Activated T-helper 1 cell treated with anti-CD3 and anti-CD28 coated beads, Interleukin-2, amount 50 U/mL, for 16 hours (primary cell): ENCODE measurements around the gene PARD6G.
"Not testable (repeated sequence)": the region's sequence is repeated elsewhere in the genome, so short reads cannot be mapped to it uniquely, and the experiment has no call there.

Experiments used
- DNase-seq, 2 donors: peaks; one replicate each; pipeline ENCODE4 v3.0.0-alpha.2; 2020; ENCODE audit warnings: low read depth in 1 of 2, low spot score in 1 of 2

PARD6G gene

GRCh38 chr18:80172056-80172455, 75.3 kb downstream of the PARD6G start:
- no peak for DNase-seq

- no peak for DNase-seq
Observed at GRCh38 chr18:80171054-80171872, 76.1 kb downstream of the PARD6G start.

- no peak for DNase-seq
Observed at GRCh38 chr18:80170395-80171053, 76.8 kb downstream of the PARD6G start.

- DNase-seq, result no peak
Observed at GRCh38 chr18:80169607-80170006, 77.7 kb downstream of the PARD6G start.

GRCh38 chr18:80168982-80169381, 78.3 kb downstream of the PARD6G start:
- no peak for DNase-seq

- DNase-seq, result no peak
Observed at GRCh38 chr18:80168346-80168745, 79.0 kb downstream of the PARD6G start.

- no peak for DNase-seq
Observed at GRCh38 chr18:80167931-80168330, 79.4 kb downstream of the PARD6G start.

GRCh38 chr18:80167331-80167730, 80.0 kb downstream of the PARD6G start:
- DNase-seq, result no peak

GRCh38 chr18:80166725-80167124, 80.6 kb downstream of the PARD6G start:
- no peak for DNase-seq

GRCh38 chr18:80166240-80166639, 81.1 kb downstream of the PARD6G start:
- DNase-seq, result no peak

- not testable (repeated sequence) for DNase-seq
Observed at GRCh38 chr18:80164727-80165355, 82.5 kb downstream of the PARD6G start.

- no peak for DNase-seq
Observed at GRCh38 chr18:80163183-80163582, 84.1 kb downstream of the PARD6G start.

GRCh38 chr18:80161781-80162417, 85.4 kb downstream of the PARD6G start:
- DNase-seq, result no peak

- no peak for DNase-seq
Observed at GRCh38 chr18:80159713-80160636, 87.3 kb downstream of the PARD6G start.

GRCh38 chr18:80158365-80158764, 88.9 kb downstream of the PARD6G start:
- no peak for DNase-seq

GRCh38 chr18:80157708-80158343, 89.5 kb downstream of the PARD6G start:
- DNase-seq, result peak; percentile 41 to 58

GRCh38 chr18:80154293-80154692, 93.0 kb downstream of the PARD6G start:
- DNase-seq, result no peak

GRCh38 chr18:80149667-80150066, 97.6 kb downstream of the PARD6G start:
- no peak for DNase-seq

GRCh38 chr18:80148326-80149199, 98.8 kb downstream of the PARD6G start:
- DNase-seq, result no peak
